ENCODE data around the gene RBP5. TPM values are rescaled to one million over a fixed set of nuclear protein-coding genes. Genes with fewer than 3 reads are reported as not detected.

RBP5 gene
- total and polyA plus RNA-seq, 2 donors (not counting 1 experiment from before 2014, with no cell fraction given), result 1.1 TPM; not detected in 1

DNA sequence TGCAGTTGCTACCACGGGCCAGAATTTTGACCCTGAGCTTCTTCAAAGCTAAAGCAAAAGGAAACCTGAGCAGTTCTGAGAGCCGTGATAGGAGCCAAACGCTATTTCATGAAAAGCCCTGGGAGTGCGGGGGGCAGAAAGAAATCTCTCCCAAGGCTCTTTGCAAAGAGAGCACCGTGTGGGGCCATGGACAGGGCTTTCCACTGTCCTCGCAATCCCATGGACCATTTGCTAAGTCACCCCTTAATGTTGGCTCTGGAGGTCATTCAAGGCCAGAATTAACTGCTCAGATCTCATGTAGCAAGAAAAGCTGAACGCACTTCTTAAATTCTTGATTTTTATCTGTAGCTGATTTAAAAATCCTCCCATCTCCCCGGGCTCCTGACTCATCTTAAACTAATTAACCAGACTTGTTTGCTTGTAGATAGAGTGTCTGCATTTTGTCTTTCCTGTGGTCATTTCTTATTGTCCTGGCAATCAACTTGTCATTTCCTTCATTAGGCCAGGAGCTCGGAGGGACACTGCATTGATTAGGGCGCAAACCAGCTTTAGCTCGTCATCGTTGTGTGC lies 26.3 kb upstream of the RBP5 start:
- no peaks in the 10 kb centered on the region for H4K20me1 ChIP-seq (ENCODE audit: control insufficient read depth, insufficient read depth, low read length, poor library complexity, severe bottlenecking)
- WGBS (ENCODE audit: insufficient coverage), result 95% methylated on average over 10 of the region's 12 CpGs
- H3K27me3 ChIP-seq (replicated peaks in 1 of 4; ENCODE audit: control extremely low read depth in 1 of 4, control insufficient read depth in 3 of 4, insufficient read depth in 4 of 4, low read length in 3 of 4), result no peaks in the 10 kb centered on the region
- CTCF ChIA-PET, result interaction anchor here (0.6 to 1.1 kb wide), 2 partner anchors 8 to 9 kb away, joined by 3 read pairs; no protein-coding TSS in a partner anchor
- no peak overlapping the region for H3K9ac ChIP-seq (ENCODE audit: low read length)
- Mint-ChIP-seq H3K4me1 (no peaks in the 10 kb centered on the region), H3K27me3 (no peaks in the 10 kb centered on the region), H3K9me3 (ENCODE audit: insufficient read depth) (no peaks in the 10 kb centered on the region), H3K27ac (no peak overlapping the region), H3K4me3 (no peak overlapping the region)
- POLR2A ChIA-PET, result no interaction called here
- no peak for DNase-seq
- H3K36me3 ChIP-seq (replicated peaks in 1 of 2; ENCODE audit: control extremely low read depth in 1 of 2, control insufficient read depth in 1 of 2, extremely low read depth in 1 of 2, insufficient read depth in 2 of 2, low read length in 1 of 2), result peaks cover 0 to 15% of the 10 kb centered on the region in 2 experiments
- H3K4me3 ChIP-seq (ENCODE audit: control extremely low read depth in 1 of 5, extremely low read depth in 1 of 5, insufficient read depth in 1 of 5, low read depth in 2 of 5, low read length in 4 of 5), result no peak overlapping the region
- H3K4me1 ChIP-seq (ENCODE audit: control insufficient read depth in 2 of 2, insufficient read depth in 2 of 2, low read length in 2 of 2), result no peaks in the 10 kb centered on the region
- H3K4me2 ChIP-seq (replicated peaks; ENCODE audit: low read depth, low read length, poor library complexity, severe bottlenecking), result no peak overlapping the region
- H2AFZ ChIP-seq (ENCODE audit: insufficient read depth, low read depth, low read length, poor library complexity, severe bottlenecking), result no peak overlapping the region
- H3K9me3 ChIP-seq (ENCODE audit: control extremely low read depth in 1 of 3, control insufficient read depth in 2 of 3, insufficient read depth in 1 of 3, low read length in 2 of 3), result no peaks in the 10 kb centered on the region
- H3K27ac ChIP-seq (ENCODE audit: low read length in 2 of 2), result no peak overlapping the region
- TF ChIP-seq, protein P1, sequence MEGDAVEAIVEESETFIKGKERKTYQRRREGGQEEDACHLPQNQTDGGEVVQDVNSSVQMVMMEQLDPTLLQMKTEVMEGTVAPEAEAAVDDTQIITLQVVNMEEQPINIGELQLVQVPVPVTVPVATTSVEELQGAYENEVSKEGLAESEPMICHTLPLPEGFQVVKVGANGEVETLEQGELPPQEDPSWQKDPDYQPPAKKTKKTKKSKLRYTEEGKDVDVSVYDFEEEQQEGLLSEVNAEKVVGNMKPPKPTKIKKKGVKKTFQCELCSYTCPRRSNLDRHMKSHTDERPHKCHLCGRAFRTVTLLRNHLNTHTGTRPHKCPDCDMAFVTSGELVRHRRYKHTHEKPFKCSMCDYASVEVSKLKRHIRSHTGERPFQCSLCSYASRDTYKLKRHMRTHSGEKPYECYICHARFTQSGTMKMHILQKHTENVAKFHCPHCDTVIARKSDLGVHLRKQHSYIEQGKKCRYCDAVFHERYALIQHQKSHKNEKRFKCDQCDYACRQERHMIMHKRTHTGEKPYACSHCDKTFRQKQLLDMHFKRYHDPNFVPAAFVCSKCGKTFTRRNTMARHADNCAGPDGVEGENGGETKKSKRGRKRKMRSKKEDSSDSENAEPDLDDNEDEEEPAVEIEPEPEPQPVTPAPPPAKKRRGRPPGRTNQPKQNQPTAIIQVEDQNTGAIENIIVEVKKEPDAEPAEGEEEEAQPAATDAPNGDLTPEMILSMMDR (IDR thresholded peaks at IDR 0.05), result no peak
- no peak for TF ChIP-seq EZH2 (IDR thresholded peaks at IDR 0.05; ENCODE audit: borderline replicate concordance, insufficient read depth, low read depth, low read length, poor library complexity, severe bottlenecking)
- no peak for ATAC-seq (ENCODE audit: low read depth)
- no peaks in the 10 kb centered on the region for H3K79me2 ChIP-seq (ENCODE audit: control insufficient read depth, insufficient read depth, low read length)
- intact Hi-C loops (cut with micrococcal nuclease), result no loop called here

DNA sequence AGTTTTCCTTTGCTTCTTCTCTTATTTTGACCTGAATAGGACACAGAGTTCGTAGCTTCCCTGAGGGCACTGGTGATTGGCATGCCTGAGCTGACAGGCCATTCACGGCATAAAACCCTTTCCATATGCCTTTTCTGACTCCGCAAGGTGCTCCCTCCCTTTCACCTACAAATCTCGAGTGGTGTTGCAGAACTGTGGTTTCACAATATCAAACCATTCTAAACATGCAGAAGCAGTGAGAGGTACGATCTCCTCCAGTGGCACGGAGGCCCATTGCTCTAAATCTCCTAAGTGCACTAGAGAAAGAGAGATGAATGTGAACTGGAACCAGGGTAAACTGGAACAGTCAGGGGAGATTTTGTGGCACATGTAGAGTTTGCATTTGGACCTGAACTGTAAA lies 25.4 kb upstream of the RBP5 start:
- no peak overlapping the region for H3K4me2 ChIP-seq (replicated peaks; ENCODE audit: low read depth, low read length, poor library complexity, severe bottlenecking)
- Mint-ChIP-seq H3K9me3 (ENCODE audit: insufficient read depth) (no peaks in the 10 kb centered on the region), H3K27ac (no peak overlapping the region), H3K4me1 (no peaks in the 10 kb centered on the region), H3K27me3 (no peaks in the 10 kb centered on the region), H3K4me3 (no peak overlapping the region)
- WGBS (ENCODE audit: insufficient coverage), result 97% methylated on average over 6 of the region's 6 CpGs
- intact Hi-C loops (cut with micrococcal nuclease), result no loop called here
- CTCF ChIA-PET, result no interaction called here
- peaks cover 0 to 25% of the 10 kb centered on the region in 2 experiments for H3K36me3 ChIP-seq (replicated peaks in 1 of 2; ENCODE audit: control extremely low read depth in 1 of 2, control insufficient read depth in 1 of 2, extremely low read depth in 1 of 2, insufficient read depth in 2 of 2, low read length in 1 of 2)
- POLR2A ChIA-PET, result no interaction called here
- H3K4me3 ChIP-seq (ENCODE audit: control extremely low read depth in 1 of 5, extremely low read depth in 1 of 5, insufficient read depth in 1 of 5, low read depth in 2 of 5, low read length in 4 of 5), result no peak overlapping the region
- H3K27me3 ChIP-seq (replicated peaks in 1 of 4; ENCODE audit: control extremely low read depth in 1 of 4, control insufficient read depth in 3 of 4, insufficient read depth in 4 of 4, low read length in 3 of 4), result no peaks in the 10 kb centered on the region
- no peaks in the 10 kb centered on the region for H3K79me2 ChIP-seq (ENCODE audit: control insufficient read depth, insufficient read depth, low read length)
- no peaks in the 10 kb centered on the region for H3K4me1 ChIP-seq (ENCODE audit: control insufficient read depth in 2 of 2, insufficient read depth in 2 of 2, low read length in 2 of 2)
- ATAC-seq (ENCODE audit: low read depth) (no peak), DNase-seq (no peak)
- H3K27ac ChIP-seq (ENCODE audit: low read length in 2 of 2), result no peak overlapping the region
- no peaks in the 10 kb centered on the region for H4K20me1 ChIP-seq (ENCODE audit: control insufficient read depth, insufficient read depth, low read length, poor library complexity, severe bottlenecking)
- TF ChIP-seq, protein P1 (IDR thresholded peaks at IDR 0.05), result no peak
- TF ChIP-seq EZH2 (IDR thresholded peaks at IDR 0.05; ENCODE audit: borderline replicate concordance, insufficient read depth, low read depth, low read length, poor library complexity, severe bottlenecking), result no peak
- no peak overlapping the region for H2AFZ ChIP-seq (ENCODE audit: insufficient read depth, low read depth, low read length, poor library complexity, severe bottlenecking)
- no peak overlapping the region for H3K9ac ChIP-seq (ENCODE audit: low read length)
- no peaks in the 10 kb centered on the region for H3K9me3 ChIP-seq (ENCODE audit: control extremely low read depth in 1 of 3, control insufficient read depth in 2 of 3, insufficient read depth in 1 of 3, low read length in 2 of 3)
